ENCODE data around the gene EGLN2.
"Not testable (repeated sequence)": the region's sequence is repeated elsewhere in the genome, so short reads cannot be mapped to it uniquely, and the experiment has no call there.

EGLN2 gene

GRCh38 chr19:40819479-40820234 lies 20.7 kb downstream of the EGLN2 start:
- DNase-seq (ENCODE audit: low spot score), result peak; percentile 38

- no peak for DNase-seq (ENCODE audit: low spot score)
Measured at GRCh38 chr19:40822161-40822560, 23.2 kb downstream of the EGLN2 start.

GRCh38 chr19:40822704-40823553 lies 23.9 kb downstream of the EGLN2 start:
- not testable (repeated sequence) for DNase-seq (ENCODE audit: low spot score)

DNA sequence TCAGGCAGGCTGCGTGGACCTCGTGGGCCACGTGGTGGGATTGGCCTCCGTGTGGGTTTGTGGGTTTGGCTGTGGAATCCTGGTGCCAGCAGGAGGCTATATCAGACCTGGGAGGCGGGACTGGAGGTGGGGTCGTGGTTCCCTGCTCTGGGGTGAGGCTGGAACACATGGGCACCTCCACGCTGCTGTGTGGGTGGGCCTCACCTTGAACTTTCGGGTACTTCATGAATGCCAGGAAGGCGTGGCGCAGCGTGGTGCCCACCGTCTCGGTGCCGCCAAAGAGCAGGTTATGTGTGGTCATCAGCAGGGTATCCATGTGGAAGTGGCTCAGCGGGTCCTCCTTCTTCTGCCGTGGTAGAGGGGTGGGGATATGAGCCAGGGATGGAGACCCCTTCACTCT lies 25.9 kb downstream of the EGLN2 start:
- DNase-seq (ENCODE audit: low spot score), result not testable (repeated sequence)

- DNase-seq (ENCODE audit: low spot score), result not testable (repeated sequence)
Measured at GRCh38 chr19:40825460-40826095, 26.6 kb downstream of the EGLN2 start.

DNA sequence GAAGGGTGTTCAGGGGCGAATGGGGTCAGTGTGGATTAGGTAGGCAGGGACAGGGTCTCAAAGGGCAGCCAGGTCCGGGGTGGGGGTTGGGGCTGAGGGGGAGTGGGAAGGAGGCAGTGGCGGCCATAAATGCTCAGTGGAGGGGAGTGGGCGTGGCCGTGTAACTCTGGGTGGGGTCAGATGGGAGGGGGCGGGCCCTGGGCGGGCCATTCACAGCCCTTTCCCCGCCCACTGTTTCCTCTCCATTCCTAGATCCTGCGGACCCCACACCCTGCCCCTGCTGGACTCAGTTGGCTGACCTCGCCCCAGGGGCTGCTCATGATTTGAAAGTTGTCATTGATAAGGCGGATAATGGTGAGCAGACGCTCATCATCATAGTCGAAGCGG lies 27.3 kb downstream of the EGLN2 start:
- not testable (repeated sequence) for DNase-seq (ENCODE audit: low spot score)

DNA sequence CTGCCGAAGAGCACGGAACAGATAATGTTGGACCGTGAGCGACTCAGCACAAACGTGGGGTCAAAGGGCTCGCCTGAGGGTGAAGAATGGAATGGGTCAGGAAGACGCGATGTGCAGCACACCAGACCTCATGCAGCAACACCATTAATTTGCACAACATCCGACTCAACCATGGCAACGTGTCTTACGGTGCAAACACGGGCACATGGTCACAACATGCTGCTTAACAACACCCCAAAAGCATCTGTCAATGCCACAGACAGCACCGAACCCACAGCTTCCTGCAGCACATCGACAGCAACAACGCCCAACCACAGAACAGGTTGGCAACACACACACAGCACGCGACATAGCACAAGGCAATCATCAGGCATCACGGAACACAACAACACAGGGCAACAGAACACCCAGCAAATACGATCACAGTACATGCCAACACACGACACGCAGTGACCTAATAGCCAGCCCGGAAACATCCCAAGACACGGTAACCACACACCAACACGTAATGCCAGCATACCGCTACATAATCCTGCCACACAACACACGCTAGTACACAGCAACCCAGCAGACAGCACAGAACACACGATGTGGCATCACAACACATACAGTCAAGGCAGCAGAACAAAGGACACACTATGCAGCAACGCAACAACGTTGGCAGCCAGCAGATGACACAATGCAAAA lies 27.9 kb downstream of the EGLN2 start:
- DNase-seq (ENCODE audit: low spot score), result not testable (repeated sequence)

- no peak for DNase-seq (ENCODE audit: low spot score)
Measured at GRCh38 chr19:40827386-40828247, 28.6 kb downstream of the EGLN2 start.

GRCh38 chr19:40829205-40829604 lies 30.2 kb downstream of the EGLN2 start:
- no peak for DNase-seq (ENCODE audit: low spot score)

GRCh38 chr19:40830741-40831140 lies 31.8 kb downstream of the EGLN2 start:
- not testable (repeated sequence) for DNase-seq (ENCODE audit: low spot score)

- DNase-seq (ENCODE audit: low spot score), result peak; percentile 85
Measured at GRCh38 chr19:40831502-40832430, 32.8 kb downstream of the EGLN2 start.

GRCh38 chr19:40832431-40832790 lies 33.4 kb downstream of the EGLN2 start:
- DNase-seq (ENCODE audit: low spot score), result not testable (repeated sequence)

GRCh38 chr19:40833728-40834533 lies 34.9 kb downstream of the EGLN2 start:
- not testable (repeated sequence) for DNase-seq (ENCODE audit: low spot score)

DNA sequence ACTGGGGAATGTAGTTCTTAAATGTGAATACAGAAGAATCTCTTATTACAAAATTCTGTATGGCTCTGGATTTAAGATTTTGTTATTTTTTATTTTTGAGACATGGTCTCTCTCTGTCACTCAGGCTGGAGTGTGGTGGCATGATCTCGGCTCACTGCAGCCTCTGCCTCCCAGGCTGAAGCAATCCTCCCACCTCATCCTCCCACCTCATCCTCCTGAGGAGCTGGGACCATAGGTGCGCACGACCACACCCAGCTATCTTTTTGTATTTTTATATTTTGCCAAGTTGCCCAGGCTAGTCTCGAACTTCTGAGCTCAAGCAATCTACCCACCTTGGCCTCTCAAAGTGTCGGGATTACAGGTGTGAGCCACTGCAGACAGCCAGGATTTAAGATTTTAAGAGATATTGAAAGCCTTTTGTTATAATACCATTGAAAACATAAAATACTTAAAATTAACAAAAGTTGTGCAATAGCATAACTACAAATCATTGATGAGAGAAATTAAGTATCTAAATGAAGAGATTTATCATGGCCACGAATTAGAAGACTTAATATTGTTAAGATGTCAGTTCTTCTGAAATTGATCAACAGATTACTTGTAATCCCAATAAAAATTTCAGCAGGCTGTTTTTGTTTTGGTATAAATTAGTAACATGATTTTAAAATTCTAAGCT lies 37.9 kb downstream of the EGLN2 start:
- no peak for DNase-seq (ENCODE audit: low spot score)

DNA sequence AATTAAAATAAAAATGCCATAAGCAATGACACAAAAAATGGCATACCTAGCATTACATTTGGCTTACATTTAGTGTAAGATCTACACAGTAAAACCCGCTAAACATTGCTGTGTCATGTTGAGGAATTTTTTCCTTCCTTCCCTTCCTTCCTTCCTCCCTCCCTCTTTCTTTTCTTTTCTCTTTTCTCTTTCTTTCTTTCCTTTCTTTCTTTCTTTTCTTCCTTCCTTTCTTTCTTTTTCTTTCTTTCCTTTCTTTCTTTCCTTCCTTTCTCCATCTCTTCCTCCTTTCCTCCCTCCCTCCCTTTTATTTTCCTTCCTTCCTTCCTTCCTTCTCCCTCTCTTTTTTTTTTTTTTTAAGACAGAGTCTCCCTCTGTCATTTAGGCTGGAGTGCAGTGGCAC lies 39.5 kb downstream of the EGLN2 start:
- not testable (repeated sequence) for DNase-seq (ENCODE audit: low spot score)

DNA sequence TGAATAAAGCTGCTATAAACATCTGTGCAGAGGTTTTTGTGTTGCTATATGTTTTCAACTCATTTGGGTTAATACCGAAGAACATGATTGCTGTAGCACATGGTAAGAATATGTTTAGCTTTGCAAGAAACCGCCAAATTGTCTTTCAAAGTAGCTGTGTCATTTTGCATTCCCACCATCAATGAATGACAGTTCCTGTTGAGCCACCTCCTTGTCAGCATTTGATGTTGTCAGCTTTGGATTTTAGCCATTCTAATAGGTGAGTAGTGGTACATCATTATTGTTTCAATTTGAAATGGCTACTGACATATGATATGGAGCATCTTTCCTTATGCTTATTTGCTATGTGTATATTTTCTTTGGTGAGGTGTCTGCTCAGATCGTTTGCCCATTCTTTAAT lies 43.0 kb downstream of the EGLN2 start:
- not testable (repeated sequence) for DNase-seq (ENCODE audit: low spot score)

DNA sequence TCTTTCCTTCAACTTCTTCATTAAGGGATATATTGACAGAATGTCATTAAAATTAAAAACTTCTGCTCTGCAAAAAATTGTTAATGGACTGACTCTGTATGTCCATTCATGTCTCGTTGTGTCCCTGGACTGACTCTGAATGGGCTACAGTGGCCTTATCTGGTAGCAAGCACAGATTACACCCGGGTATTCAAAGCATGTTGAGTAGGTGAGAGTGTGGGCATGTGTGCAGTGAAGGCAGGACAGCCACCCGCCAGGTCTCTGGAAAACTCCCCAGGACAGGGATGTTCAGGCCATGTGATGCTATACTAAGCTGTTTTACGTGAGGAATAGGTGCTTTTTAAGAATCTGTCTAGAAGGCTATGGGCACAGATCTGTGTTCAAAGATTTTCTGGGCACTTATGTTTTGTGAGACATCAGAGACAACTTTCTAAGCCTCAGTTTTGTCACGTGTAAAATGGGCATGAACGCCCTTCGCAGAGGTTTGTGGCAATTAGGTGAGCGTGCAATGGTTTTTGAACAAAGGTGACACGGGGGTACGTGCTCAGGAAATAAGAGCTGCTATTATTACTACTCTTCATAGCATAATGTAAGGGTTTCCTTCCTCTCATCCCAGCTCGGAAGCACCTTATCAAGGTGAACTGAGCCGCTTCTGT lies 44.1 kb downstream of the EGLN2 start:
- not testable (repeated sequence) for DNase-seq (ENCODE audit: low spot score)

DNA sequence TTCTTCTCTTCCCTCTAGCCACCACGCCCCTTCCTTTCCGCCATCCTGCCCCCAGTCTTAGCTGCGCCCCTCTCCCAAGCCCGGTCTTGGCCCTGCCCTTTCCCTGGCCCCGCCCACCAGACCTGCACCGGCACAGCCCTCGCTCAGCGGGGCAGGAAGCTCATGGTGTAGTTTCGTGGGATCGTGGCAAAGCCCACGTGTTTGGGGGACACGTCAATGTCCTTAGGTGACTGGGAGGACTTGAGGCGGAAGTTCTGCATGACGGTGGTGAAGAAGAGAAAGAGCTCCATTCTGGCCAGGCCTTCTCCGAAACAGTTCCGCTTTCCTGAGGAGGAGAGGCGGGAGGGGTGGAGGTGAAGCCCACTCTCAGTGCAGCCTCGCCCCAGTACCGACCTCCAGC lies 44.7 kb downstream of the EGLN2 start:
- not testable (repeated sequence) for DNase-seq (ENCODE audit: low spot score)

Measured in SW480 (cell line).